ENCODE data around the gene CREM.

GRCh38 chr10:35203745-35204144 is 77.1 kb downstream of the CREM start:
- TF ChIP-seq CTCF (IDR thresholded peaks at IDR 0.05) (no peak), POLR2A (IDR thresholded peaks at IDR 0.05) (no peak)

All from testis (tissue), 2 donors.